Lower lobe of right lung (tissue), 2 donors: ENCODE measurements around the gene AMN. TPM values are rescaled to one million over a fixed set of nuclear protein-coding genes. Genes with fewer than 3 reads are reported as not detected.

Experiments used
- ATAC-seq, 2 donors: fragments of 200-7000 bp; cut with Tn5 transposase; one replicate each; pipeline ENCODE4 v1.9.1; 2020 to 2022; ENCODE audit warnings: mild to moderate bottlenecking in 2 of 2, moderate library complexity in 2 of 2
- DNase-seq: peaks from one replicate; pipeline ENCODE4 v3.0.0-alpha.2; 2020
- H3K27ac ChIP-seq: fragments of 200-600 bp; one replicate; pipeline ENCODE4 v1.8.0; 2022
- H3K27me3 ChIP-seq: fragments of 200-600 bp; one replicate; pipeline ENCODE4 v1.8.0; 2022; ENCODE audit warnings: low read depth
- H3K36me3 ChIP-seq: fragments of 200-600 bp; one replicate; pipeline ENCODE4 v1.8.0; 2022; ENCODE audit warnings: mild to moderate bottlenecking
- H3K4me1 ChIP-seq: fragments of 200-600 bp; one replicate; pipeline ENCODE4 v1.8.0; 2022
- H3K4me3 ChIP-seq: fragments of 200-600 bp; one replicate; pipeline ENCODE4 v1.8.0; 2022; ENCODE audit warnings: mild to moderate bottlenecking
- H3K9me3 ChIP-seq: fragments of 200-600 bp; one replicate; pipeline ENCODE4 v1.8.0; 2022
- intact Hi-C: fragments of 100-400 bp; cut with DNase I; formaldehyde crosslinking; loops from one replicate; pipeline ENCODE4 v1.11.0; 2022
- total RNA-seq: library from RNA; stranded (reverse); fragmentation: NEBNext Ultra II Directional; extraction: Animal tissue kit (Norgen Biotek cat#: 25700); gene quantifications from one replicate; pipeline ENCODE4 v1.2.1, GENCODE V29; 2021
- TF ChIP-seq, protein P1 (sequence below): fragments of 200-600 bp; IDR thresholded peaks from one replicate; pipeline ENCODE4 v1.8.0; 2022; ENCODE audit warnings: antibody characterized with exemption, mild to moderate bottlenecking
- donor health status: DM: no; HTN: yes; CAD: no; lungs with severe emphysema.

The AMN gene
- total RNA-seq, 1 donor from 2014 or later, result 13.7 TPM

DNA sequence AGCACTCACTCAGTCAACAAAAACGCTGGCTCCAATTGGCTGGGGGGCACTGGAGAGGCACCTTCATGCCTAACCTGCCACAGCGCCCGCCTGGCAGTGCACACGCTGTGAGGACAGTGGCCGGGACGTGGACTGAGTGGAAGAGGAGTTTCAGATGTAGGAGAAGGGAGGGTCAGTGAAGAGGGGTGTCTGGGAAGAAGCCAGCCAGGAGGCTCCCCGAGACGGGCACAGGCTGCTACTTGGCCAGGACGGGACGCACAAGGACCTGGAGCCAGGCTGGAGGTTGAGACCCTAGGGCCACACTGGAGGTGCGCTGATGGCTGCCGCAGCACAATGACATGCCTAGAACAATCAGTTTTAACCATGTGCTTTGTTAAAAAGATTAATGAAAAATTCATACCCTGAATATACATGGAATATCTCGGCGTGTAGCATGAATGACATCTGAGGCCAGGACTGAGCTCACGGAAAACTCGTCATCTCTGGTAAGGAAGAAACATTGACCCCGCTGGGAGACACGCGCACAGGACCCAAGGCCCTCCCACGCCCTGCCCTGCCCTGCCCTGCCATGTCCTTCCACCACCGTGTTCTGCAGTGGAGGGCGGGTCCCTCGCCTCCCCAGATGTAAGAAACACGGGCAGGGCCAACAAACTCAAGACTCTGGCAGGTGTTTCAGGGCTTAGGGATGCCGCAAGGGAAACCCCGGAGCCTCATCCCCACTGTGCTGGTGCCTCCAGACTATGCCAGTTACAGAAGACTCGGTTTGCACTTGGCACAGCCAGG is 25.0 kb downstream of the AMN start:
- TF ChIP-seq, protein P1, sequence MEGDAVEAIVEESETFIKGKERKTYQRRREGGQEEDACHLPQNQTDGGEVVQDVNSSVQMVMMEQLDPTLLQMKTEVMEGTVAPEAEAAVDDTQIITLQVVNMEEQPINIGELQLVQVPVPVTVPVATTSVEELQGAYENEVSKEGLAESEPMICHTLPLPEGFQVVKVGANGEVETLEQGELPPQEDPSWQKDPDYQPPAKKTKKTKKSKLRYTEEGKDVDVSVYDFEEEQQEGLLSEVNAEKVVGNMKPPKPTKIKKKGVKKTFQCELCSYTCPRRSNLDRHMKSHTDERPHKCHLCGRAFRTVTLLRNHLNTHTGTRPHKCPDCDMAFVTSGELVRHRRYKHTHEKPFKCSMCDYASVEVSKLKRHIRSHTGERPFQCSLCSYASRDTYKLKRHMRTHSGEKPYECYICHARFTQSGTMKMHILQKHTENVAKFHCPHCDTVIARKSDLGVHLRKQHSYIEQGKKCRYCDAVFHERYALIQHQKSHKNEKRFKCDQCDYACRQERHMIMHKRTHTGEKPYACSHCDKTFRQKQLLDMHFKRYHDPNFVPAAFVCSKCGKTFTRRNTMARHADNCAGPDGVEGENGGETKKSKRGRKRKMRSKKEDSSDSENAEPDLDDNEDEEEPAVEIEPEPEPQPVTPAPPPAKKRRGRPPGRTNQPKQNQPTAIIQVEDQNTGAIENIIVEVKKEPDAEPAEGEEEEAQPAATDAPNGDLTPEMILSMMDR, result no peak
- ATAC-seq (no peak), DNase-seq (peak; percentile 27)
- Histone ChIP-seq H3K27ac (no peak overlapping the region), H3K27me3 (no peaks in the 10 kb centered on the region), H3K9me3 (no peaks in the 10 kb centered on the region), H3K4me3 (no peak overlapping the region), H3K36me3 (peaks cover 93% of the 10 kb centered on the region), H3K4me1 (no peaks in the 10 kb centered on the region)
- intact Hi-C loops, result no loop called here

GRCh38 chr14:102948698-102949061 is 26.2 kb downstream of the AMN start:
- Histone ChIP-seq H3K4me1 (no peaks in the 10 kb centered on the region), H3K27ac (no peak overlapping the region), H3K27me3 (no peaks in the 10 kb centered on the region), H3K9me3 (no peaks in the 10 kb centered on the region), H3K4me3 (no peak overlapping the region), H3K36me3 (peaks cover 93% of the 10 kb centered on the region)
- TF ChIP-seq, protein P1, result no peak
- intact Hi-C loops, result no loop called here
- no peak for DNase-seq
- ATAC-seq, result peak in 1 of 2 donors; percentile 6

- intact Hi-C loops, result no loop called here
- H3K27me3 ChIP-seq, result no peaks in the 10 kb centered on the region
- no peak overlapping the region for H3K4me3 ChIP-seq
- no peak for DNase-seq
- TF ChIP-seq, protein P1, result no peak
- peak; percentile 24 to 62 for ATAC-seq
- H3K4me1 ChIP-seq, result no peaks in the 10 kb centered on the region
- H3K27ac ChIP-seq, result no peak overlapping the region
- H3K36me3 ChIP-seq, result peaks cover 93% of the 10 kb centered on the region
- H3K9me3 ChIP-seq, result no peaks in the 10 kb centered on the region
Observed at GRCh38 chr14:102949062-102949800, 26.8 kb downstream of the AMN start.

- Histone ChIP-seq H3K27ac (no peak overlapping the region), H3K4me1 (no peaks in the 10 kb centered on the region), H3K36me3 (peaks cover 93% of the 10 kb centered on the region), H3K4me3 (no peak overlapping the region), H3K27me3 (no peaks in the 10 kb centered on the region), H3K9me3 (no peaks in the 10 kb centered on the region)
- TF ChIP-seq, protein P1, result no peak
- no peak for DNase-seq
- intact Hi-C loops, result no loop called here
- ATAC-seq, result peak in 1 of 2 donors; percentile 52
Observed at GRCh38 chr14:102949801-102950451, 27.5 kb downstream of the AMN start.

GRCh38 chr14:102951034-102951433 is 28.6 kb downstream of the AMN start:
- Histone ChIP-seq H3K27ac (no peak overlapping the region), H3K4me1 (no peaks in the 10 kb centered on the region), H3K36me3 (peaks cover 93% of the 10 kb centered on the region), H3K9me3 (no peaks in the 10 kb centered on the region), H3K27me3 (no peaks in the 10 kb centered on the region), H3K4me3 (no peak overlapping the region)
- intact Hi-C loops, result no loop called here
- no peak for DNase-seq
- no peak for ATAC-seq
- TF ChIP-seq, protein P1, result no peak
